MM.1S (cell line): ENCODE data around the gene DPM2.

Source experiments
- EZH2 ChIP-seq: fragments of 300-600 bp; sonication (generic); optimal IDR thresholded peaks from 2 replicates; pipeline ENCODE3; 2017; ENCODE audit warnings: low read depth, mild to moderate bottlenecking, antibody characterized with exemption, low read length, mixed read lengths
- EZH2phosphoT487 ChIP-seq: fragments of 300-600 bp; sonication (generic); IDR thresholded peaks from 2 replicates; pipeline ENCODE4 v1.6.1; 2018; ENCODE audit warnings: antibody characterized with exemption, low read length
- TF ChIP-seq, protein P1 (sequence below): fragments of 300-600 bp; sonication (generic); IDR thresholded peaks from 2 replicates; pipeline ENCODE4 v1.5.1; 2016; ENCODE audit warnings: antibody characterized with exemption, low read length, mixed read lengths

DNA sequence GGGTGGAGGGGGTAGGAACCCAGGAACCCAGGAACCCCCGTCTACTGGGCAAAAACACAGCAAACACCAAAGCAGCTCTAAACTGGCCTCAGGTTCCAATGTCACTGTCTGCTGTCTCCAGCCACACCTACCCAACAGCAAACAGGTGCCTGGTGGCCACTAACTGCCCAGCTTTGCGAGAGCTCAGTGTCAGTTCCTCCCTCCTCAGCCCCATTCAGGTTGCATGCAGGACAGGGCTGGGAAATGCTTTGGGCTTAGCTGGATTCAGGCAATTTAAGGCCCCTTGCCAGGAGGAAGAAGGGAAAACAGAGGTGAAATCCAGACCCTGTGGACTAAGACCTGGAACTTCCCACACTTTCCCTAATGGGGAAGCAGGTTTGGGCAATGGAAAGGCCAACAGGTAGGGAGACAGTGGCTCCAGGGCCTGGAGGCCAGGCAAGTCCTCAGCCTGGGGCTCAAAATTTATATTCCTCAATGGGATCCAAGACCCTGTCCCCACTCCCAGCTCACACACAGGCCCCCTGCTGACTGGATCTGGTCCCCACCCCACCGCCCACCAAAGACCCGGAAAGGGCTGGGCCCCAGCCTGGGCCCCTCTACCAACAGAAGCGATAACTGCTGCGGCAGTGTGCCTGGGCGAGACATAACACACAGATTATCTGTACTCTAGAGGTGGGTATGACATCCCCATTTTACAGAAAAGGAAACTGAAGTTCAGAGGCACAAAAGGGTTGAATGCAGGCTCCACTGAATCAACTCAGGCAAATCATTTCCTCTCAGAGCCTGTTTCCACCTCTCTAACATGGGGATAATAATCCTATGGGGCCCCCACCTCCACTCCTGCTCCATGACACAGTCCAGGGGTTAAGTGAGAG is 39.6 kb upstream of the DPM2 start:
- TF ChIP-seq EZH2phosphoT487 (no peak), EZH2 (no peak)
- TF ChIP-seq, protein P1, sequence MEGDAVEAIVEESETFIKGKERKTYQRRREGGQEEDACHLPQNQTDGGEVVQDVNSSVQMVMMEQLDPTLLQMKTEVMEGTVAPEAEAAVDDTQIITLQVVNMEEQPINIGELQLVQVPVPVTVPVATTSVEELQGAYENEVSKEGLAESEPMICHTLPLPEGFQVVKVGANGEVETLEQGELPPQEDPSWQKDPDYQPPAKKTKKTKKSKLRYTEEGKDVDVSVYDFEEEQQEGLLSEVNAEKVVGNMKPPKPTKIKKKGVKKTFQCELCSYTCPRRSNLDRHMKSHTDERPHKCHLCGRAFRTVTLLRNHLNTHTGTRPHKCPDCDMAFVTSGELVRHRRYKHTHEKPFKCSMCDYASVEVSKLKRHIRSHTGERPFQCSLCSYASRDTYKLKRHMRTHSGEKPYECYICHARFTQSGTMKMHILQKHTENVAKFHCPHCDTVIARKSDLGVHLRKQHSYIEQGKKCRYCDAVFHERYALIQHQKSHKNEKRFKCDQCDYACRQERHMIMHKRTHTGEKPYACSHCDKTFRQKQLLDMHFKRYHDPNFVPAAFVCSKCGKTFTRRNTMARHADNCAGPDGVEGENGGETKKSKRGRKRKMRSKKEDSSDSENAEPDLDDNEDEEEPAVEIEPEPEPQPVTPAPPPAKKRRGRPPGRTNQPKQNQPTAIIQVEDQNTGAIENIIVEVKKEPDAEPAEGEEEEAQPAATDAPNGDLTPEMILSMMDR = no peak
